Measurements from ENCODE around the gene PIP5K1B. TPM values are rescaled to one million over a fixed set of nuclear protein-coding genes. Genes with fewer than 3 reads are reported as not detected.
A peak's percentile ranks its signal among the peaks of the same experiment; 100 is the strongest.

PIP5K1B gene
- total and polyA plus RNA-seq, 10 of the 15 experiments (the other 5 are each of a cell fraction or from before 2014, with no cell fraction given): 6.8 to 16.3 (median 10.6) TPM

DNA sequence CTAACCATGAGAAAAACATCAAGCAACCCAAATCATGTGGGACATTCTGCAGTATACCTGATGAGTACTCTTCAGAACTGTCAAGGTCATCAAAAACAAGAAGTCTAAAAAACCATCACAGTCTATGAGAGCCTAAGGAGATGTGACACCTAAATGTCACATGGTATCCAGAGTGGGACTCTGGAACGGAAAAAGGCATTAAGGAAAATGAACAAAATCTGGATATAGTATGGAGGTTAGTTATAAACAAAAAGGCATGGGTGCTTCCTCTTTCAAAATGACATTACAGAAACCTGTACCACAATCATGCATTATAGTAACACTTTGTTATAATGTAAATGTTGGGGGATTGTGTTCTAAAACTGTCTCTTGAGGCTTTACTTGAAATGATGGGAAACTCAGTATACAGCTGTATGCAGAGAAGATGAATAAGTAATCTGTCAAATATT lies 261.5 kb downstream of the PIP5K1B start (continued):
- TF ChIP-seq, protein P1, sequence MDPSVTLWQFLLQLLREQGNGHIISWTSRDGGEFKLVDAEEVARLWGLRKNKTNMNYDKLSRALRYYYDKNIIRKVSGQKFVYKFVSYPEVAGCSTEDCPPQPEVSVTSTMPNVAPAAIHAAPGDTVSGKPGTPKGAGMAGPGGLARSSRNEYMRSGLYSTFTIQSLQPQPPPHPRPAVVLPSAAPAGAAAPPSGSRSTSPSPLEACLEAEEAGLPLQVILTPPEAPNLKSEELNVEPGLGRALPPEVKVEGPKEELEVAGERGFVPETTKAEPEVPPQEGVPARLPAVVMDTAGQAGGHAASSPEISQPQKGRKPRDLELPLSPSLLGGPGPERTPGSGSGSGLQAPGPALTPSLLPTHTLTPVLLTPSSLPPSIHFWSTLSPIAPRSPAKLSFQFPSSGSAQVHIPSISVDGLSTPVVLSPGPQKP (IDR thresholded peaks at IDR 0.05; ENCODE audit: low read depth, low read length): no peak
- TF ChIP-seq ZNF384 (IDR thresholded peaks at IDR 0.05; ENCODE audit: borderline replicate concordance, low read depth, low read length): no peak
- 0 out of 2 replicates have a peak, but pooled peaks have one; percentile 44 for TF ChIP-seq BMI1 (IDR thresholded peaks at IDR 0.05; ENCODE audit: borderline replicate concordance)
- TF ChIP-seq, protein P2, sequence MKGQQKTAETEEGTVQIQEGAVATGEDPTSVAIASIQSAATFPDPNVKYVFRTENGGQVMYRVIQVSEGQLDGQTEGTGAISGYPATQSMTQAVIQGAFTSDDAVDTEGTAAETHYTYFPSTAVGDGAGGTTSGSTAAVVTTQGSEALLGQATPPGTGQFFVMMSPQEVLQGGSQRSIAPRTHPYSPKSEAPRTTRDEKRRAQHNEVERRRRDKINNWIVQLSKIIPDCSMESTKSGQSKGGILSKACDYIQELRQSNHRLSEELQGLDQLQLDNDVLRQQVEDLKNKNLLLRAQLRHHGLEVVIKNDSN (IDR thresholded peaks at IDR 0.05; ENCODE audit: borderline replicate concordance, extremely low read length, insufficient read depth, low read depth, low read length): no peak
- peak; percentile 77 for TF ChIP-seq RUNX3 (IDR thresholded peaks at IDR 0.05; ENCODE audit: low read length)
- TF ChIP-seq IKZF2 (IDR thresholded peaks at IDR 0.05): peak; percentile 91 to 92
- TF ChIP-seq NBN (IDR thresholded peaks at IDR 0.05): peak; percentile 29; the same call in 1 of the 2 replicates
- no peak; the same call in 1 of the 2 replicates for TF ChIP-seq JUND (IDR thresholded peaks at IDR 0.05; ENCODE audit: low read depth, low read length)
- peak; percentile 74 to 77; a peak in 3 of 4 replicates for TF ChIP-seq EP300 (IDR thresholded peaks at IDR 0.05; ENCODE audit: borderline replicate concordance in 1 of 2, control insufficient read depth in 1 of 2, low read depth in 2 of 2, low read length in 2 of 2)
- TF ChIP-seq PAX5 (IDR thresholded peaks at IDR 0.05; ENCODE audit: borderline replicate concordance, low read depth, low read length): no peak
- TF ChIP-seq MTA3 (IDR thresholded peaks at IDR 0.05; ENCODE audit: borderline replicate concordance, low read length): no peak
- TF ChIP-seq, protein P3, sequence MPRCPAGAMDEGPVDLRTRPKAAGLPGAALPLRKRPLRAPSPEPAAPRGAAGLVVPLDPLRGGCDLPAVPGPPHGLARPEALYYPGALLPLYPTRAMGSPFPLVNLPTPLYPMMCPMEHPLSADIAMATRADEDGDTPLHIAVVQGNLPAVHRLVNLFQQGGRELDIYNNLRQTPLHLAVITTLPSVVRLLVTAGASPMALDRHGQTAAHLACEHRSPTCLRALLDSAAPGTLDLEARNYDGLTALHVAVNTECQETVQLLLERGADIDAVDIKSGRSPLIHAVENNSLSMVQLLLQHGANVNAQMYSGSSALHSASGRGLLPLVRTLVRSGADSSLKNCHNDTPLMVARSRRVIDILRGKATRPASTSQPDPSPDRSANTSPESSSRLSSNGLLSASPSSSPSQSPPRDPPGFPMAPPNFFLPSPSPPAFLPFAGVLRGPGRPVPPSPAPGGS (IDR thresholded peaks at IDR 0.05; ENCODE audit: borderline replicate concordance, insufficient read depth, low read depth, low read length, poor library complexity, severe bottlenecking): no peak
- TF ChIP-seq ATF7 (IDR thresholded peaks at IDR 0.05; ENCODE audit: low read depth): peak; percentile 69
- TF ChIP-seq NFXL1 (IDR thresholded peaks at IDR 0.05; ENCODE audit: borderline replicate concordance): no peak
- TF ChIP-seq NRF1 (conservative IDR thresholded peaks at IDR 0.05; ENCODE audit: low read depth, low read length): no peak
- TF ChIP-seq EGR1 (IDR thresholded peaks at IDR 0.05; ENCODE audit: borderline replicate concordance in 1 of 2, low read depth in 2 of 2, low read length in 2 of 2): no peak
- TF ChIP-seq, protein P4, sequence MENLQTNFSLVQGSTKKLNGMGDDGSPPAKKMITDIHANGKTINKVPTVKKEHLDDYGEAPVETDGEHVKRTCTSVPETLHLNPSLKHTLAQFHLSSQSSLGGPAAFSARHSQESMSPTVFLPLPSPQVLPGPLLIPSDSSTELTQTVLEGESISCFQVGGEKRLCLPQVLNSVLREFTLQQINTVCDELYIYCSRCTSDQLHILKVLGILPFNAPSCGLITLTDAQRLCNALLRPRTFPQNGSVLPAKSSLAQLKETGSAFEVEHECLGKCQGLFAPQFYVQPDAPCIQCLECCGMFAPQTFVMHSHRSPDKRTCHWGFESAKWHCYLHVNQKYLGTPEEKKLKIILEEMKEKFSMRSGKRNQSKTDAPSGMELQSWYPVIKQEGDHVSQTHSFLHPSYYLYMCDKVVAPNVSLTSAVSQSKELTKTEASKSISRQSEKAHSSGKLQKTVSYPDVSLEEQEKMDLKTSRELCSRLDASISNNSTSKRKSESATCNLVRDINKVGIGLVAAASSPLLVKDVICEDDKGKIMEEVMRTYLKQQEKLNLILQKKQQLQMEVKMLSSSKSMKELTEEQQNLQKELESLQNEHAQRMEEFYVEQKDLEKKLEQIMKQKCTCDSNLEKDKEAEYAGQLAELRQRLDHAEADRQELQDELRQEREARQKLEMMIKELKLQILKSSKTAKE (IDR thresholded peaks at IDR 0.05; ENCODE audit: low read depth, poor library complexity, severe bottlenecking): peak; percentile 55
- no peak for TF ChIP-seq ZNF274 (IDR thresholded peaks at IDR 0.05; ENCODE audit: insufficient read depth, insufficient read length)
- TF ChIP-seq, protein P5, sequence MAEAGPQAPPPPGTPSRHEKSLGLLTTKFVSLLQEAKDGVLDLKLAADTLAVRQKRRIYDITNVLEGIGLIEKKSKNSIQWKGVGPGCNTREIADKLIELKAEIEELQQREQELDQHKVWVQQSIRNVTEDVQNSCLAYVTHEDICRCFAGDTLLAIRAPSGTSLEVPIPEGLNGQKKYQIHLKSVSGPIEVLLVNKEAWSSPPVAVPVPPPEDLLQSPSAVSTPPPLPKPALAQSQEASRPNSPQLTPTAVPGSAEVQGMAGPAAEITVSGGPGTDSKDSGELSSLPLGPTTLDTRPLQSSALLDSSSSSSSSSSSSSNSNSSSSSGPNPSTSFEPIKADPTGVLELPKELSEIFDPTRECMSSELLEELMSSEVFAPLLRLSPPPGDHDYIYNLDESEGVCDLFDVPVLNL (IDR thresholded peaks at IDR 0.05; ENCODE audit: low read depth, low read length): no peak
